ENCODE results near the gene ALDH1L1.

DNA sequence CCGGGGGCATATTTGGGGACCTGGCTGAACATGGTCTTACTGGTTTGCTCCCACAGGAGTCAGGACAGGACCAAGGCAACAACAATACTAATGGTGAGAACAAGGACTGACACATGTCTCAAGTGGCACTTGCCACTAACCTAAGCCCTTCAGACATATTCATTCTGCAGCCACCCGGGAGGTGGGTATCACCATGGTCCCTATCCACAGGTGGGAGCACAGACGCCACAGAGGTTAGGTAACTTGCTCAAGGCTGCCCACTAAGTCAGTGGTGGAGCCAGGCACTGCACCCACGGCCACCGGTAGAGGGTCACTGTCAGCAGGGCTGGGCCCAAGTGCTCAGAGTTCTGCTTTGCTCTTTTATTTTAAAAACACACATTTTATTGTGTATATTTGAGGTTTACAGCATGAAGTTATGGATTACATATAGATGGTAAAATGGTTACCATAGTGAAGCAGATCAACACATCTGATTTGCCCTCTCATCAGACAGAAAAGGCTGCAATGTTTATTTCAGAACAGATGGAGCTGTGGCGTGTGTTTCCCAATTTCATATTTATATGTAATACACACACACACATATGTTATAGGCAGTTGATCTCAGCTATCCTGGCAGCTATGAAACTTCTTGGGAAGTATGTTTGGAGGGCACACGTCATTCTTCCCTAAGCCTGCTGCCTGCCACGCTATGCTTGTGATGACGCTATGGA is 66.5 kb downstream of the ALDH1L1 start:
- TF ChIP-seq, protein P1, sequence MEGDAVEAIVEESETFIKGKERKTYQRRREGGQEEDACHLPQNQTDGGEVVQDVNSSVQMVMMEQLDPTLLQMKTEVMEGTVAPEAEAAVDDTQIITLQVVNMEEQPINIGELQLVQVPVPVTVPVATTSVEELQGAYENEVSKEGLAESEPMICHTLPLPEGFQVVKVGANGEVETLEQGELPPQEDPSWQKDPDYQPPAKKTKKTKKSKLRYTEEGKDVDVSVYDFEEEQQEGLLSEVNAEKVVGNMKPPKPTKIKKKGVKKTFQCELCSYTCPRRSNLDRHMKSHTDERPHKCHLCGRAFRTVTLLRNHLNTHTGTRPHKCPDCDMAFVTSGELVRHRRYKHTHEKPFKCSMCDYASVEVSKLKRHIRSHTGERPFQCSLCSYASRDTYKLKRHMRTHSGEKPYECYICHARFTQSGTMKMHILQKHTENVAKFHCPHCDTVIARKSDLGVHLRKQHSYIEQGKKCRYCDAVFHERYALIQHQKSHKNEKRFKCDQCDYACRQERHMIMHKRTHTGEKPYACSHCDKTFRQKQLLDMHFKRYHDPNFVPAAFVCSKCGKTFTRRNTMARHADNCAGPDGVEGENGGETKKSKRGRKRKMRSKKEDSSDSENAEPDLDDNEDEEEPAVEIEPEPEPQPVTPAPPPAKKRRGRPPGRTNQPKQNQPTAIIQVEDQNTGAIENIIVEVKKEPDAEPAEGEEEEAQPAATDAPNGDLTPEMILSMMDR (IDR thresholded peaks at IDR 0.05), result no peak
- TF ChIP-seq REST (IDR thresholded peaks at IDR 0.05; ENCODE audit: insufficient read depth in 1 of 2, low read depth in 2 of 2, low read length in 1 of 2), result no peak
